ENCODE measurements around the gene PTPRM. TPM values are rescaled to one million over a fixed set of nuclear protein-coding genes. Genes with fewer than 3 reads are reported as not detected.

Gene PTPRM
- total RNA-seq, 4 donors from 2014 or later = 21.4 to 41.8 (median 29.6) TPM

DNA sequence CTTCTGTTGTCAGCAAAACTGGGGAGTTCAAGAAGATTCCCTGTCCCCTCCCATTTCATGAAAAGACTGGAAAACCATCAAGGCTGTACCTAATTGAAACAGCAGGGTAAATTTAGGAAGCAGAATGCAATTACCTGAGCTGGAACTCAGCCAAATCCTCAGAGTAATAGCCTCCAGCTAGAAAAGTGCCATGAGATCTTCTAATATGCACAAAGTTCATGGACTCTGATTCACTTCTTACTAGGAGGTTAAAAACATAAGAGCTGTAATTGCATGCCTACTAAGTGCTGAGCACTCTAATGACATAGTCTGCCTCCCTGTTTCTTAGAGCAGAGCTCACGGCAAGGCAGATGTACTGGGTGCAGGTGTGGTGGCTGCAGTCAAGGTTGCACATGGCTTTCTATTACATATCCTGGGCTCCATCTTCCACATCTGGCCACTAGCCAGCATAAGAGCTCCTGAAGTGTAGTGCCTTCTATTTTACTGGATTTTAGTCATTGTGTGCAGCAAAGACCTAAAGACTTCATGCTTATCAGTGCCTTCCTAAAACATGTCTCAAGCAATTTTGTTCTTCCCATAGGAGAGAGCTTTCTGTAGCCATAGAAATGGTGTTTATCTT is 341.7 kb downstream of the PTPRM start:
- TF ChIP-seq CTCF (IDR thresholded peaks at IDR 0.05) = no peak
- no peak for DNase-seq (ENCODE audit: low spot score in 2 of 2)
- H3K4me3 ChIP-seq (ENCODE audit: low read depth, poor library complexity, severe bottlenecking) = no peak overlapping the region
- intact Hi-C loops (cut with DNase I; ENCODE audit: low total_unique reads) = no loop called here
- WGBS, 2 donors = 65 to 67% methylated on average over 1 of the region's 1 CpG

DNA sequence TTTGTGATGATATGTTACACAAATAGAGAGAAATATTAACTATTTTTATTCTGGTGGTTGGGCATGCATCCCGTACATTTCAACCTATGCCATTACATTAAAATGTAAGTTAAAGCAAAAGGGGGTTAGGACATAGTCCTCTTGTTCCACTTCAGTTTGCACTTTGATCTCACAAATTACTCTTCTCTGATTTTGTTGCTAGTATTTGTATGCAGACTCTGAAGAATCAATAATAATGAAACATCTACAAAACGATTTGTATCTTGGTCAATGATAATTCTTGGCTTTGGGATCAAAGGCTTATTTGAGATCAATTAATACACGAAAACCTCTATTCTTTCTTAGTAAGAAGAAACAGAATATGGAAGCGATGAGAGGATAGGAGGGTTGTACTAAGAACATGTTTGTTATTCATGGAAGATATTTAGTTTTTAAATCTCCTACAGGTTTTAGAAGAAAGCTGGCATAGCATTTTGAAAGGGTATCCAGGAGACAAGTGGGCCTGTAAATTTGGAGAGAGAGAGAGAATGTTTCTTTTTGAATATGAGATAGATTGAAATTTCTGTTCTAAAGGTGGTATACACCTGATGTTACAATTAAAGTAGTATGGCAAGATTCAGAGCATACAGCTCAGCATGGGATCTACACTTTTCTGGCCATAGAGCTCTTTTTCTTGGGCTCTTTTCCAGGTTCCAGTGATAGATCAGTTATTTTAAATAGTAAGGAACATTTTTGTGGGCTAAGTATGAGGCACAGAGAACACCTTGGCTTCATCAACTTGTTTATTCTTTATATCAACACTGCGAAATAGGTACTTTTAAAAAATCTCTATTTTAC is 347.9 kb downstream of the PTPRM start:
- no peak for TF ChIP-seq CTCF (IDR thresholded peaks at IDR 0.05)
- TF ChIP-seq POLR2A (IDR thresholded peaks at IDR 0.05) = no peak
- 84 to 86% methylated on average over 5 of the region's 5 CpGs for WGBS, 2 donors

GRCh38 chr18:7918701-7919100 is 351.6 kb downstream of the PTPRM start:
- intact Hi-C loops (cut with DNase I; ENCODE audit: low total_unique reads) = no loop called here
- H3K4me3 ChIP-seq (ENCODE audit: low read depth, poor library complexity, severe bottlenecking) = no peak overlapping the region
- DNase-seq (ENCODE audit: low spot score in 2 of 2) = no peak
- no peak for TF ChIP-seq POLR2A (IDR thresholded peaks at IDR 0.05)
- TF ChIP-seq CTCF (IDR thresholded peaks at IDR 0.05) = no peak
- WGBS, 2 donors = 80 to 87% methylated on average over 2 of the region's 2 CpGs

More for the DNA sequence above, 347.9 kb downstream of the PTPRM start:
- H3K4me3 ChIP-seq (ENCODE audit: low read depth, poor library complexity, severe bottlenecking) = no peak overlapping the region
- intact Hi-C loops (cut with DNase I; ENCODE audit: low total_unique reads) = no loop called here
- no peak for DNase-seq (ENCODE audit: low spot score in 2 of 2)

DNA sequence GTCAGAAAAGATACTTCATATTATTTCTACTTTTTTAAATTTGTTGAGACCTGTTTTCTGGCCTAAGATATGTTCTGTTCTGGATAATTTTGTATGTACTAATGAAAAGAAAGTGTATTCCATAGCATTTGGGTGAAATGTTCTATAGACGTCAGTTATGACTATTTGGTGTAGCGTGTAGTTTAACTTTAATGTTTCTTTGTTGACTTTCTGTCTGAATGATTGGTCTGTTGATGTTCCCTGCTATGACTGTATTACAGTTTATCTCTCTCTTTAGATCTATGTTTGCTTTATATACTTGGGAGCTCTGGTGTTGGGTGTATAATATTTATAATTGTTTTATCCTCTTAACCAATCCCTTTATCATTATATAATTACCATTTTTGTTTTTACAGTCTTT is 352.4 kb downstream of the PTPRM start:
- TF ChIP-seq CTCF (IDR thresholded peaks at IDR 0.05) = no peak
- no peak for TF ChIP-seq POLR2A (IDR thresholded peaks at IDR 0.05)
- H3K4me3 ChIP-seq (ENCODE audit: low read depth, poor library complexity, severe bottlenecking) = no peak overlapping the region
- WGBS, 2 donors = 92 to 99% methylated on average over 2 of the region's 2 CpGs
- intact Hi-C loops (cut with DNase I; ENCODE audit: low total_unique reads) = no loop called here
- no peak for DNase-seq (ENCODE audit: low spot score in 2 of 2)

DNA sequence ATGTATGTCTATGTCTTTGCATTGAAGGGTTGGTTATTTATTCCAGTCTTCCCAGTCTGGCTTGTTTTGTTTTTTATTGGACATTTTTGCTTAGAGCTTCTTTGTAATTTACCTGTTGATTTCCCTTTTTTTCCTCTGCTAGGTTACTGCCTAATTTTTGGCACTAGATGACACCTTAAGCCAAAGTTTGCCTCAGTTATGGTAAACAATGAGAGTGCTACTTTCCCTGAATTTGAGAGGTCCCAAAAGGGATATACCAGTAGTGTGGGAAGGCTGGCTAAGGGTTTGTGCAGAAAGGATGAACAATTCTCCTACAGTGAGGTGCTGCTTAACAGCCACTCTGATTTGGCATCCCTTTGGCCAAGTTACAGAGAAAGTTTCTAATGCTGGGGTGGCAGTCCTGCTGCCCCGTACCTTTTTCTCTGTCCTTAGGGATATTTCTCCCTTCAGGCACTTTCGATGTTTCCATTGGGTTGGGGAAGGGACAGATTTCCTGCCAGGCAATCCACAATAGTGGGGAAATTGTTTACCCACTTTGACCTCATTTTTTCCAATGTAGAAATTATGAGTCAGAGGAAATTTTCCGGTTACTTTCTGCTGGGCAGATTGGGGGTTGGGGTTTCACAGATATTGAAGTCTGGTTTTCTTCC is 354.9 kb downstream of the PTPRM start:
- WGBS, 2 donors = 50 to 63% methylated on average over 3 of the region's 3 CpGs
- no peak for DNase-seq (ENCODE audit: low spot score in 2 of 2)
- intact Hi-C loops (cut with DNase I; ENCODE audit: low total_unique reads) = no loop called here
- no peak overlapping the region for H3K4me3 ChIP-seq (ENCODE audit: low read depth, poor library complexity, severe bottlenecking)
- TF ChIP-seq POLR2A (IDR thresholded peaks at IDR 0.05) = no peak
- TF ChIP-seq CTCF (IDR thresholded peaks at IDR 0.05) = no peak

All from lower leg skin (tissue), 4 donors.